SK-N-SH (cell line): Measurements from ENCODE around the gene TREM2. TPM values are rescaled to one million over a fixed set of nuclear protein-coding genes. Genes with fewer than 3 reads are reported as not detected.

Experiments
- CTCF ChIA-PET: fragments of 300-600, 350-600 bp; formaldehyde crosslinking; extraction: SDS; loops from one replicate; lab custom pipeline; 2021; lab: Yijun Ruan, JAX
- POLR2A ChIA-PET: fragments of 350-600 bp; sonication (Branson Sonifier 250); formaldehyde crosslinking; extraction: SDS; loops from one replicate; lab custom pipeline; 2020; ENCODE audit warnings: antibody characterized with exemption, inconsistent platforms; lab: Yijun Ruan, JAX
- DNase-seq: peaks from one replicate; pipeline ENCODE4 v3.0.0; 2012
- H2AFZ ChIP-seq: fragments of 200-600 bp; sonication (generic); 2 replicates; pipeline ENCODE4 v1.8.1; 2016; ENCODE audit warnings: antibody characterized with exemption, mild to moderate bottlenecking, low read depth
- H3F3A ChIP-seq: fragments of 200-600 bp; sonication (generic); replicated peaks from 2 replicates; pipeline ENCODE3; 2016; ENCODE audit warnings: antibody characterized with exemption, mild to moderate bottlenecking; ENCODE audit not compliant: insufficient read depth
- H3K27ac ChIP-seq, 2 experiments: fragments of 200-500 bp in 1 of 2; fragments of 200-600 bp in 1 of 2; sonication (Bioruptor generic) in 1 of 2; sonication (generic), shearing (Covaris generic) in 1 of 2; 2 replicates each; pipeline versions ENCODE4 v1.5.1 to v1.6.1; 2014 to 2016; ENCODE audit warnings: low read depth in 2 of 2, inconsistent platforms in 1 of 2, low read length in 1 of 2, mild to moderate bottlenecking in 1 of 2, mixed read lengths in 1 of 2
- H3K27me3 ChIP-seq: fragments of 200-600 bp; sonication (generic), shearing (Covaris generic); 2 replicates; pipeline ENCODE4 v1.6.1; 2016; ENCODE audit warnings: mixed run types; ENCODE audit not compliant: insufficient read depth
- H3K36me3 ChIP-seq, 2 experiments: fragments of 200-500 bp in 1 of 2; fragments of 200-600 bp in 1 of 2; sonication (Bioruptor generic) in 1 of 2; sonication (generic) in 1 of 2; replicated peaks in 1 of 2; 2 replicates each; pipeline versions ENCODE3 to v1.5.1; 2014 to 2016; ENCODE audit warnings: low read length in 1 of 2, mild to moderate bottlenecking in 1 of 2; ENCODE audit not compliant: insufficient read depth in 2 of 2, control insufficient read depth in 1 of 2
- H3K4me1 ChIP-seq, 2 experiments: fragments of 200-500 bp in 1 of 2; fragments of 200-600 bp in 1 of 2; sonication (Bioruptor generic) in 1 of 2; sonication (generic), shearing (Covaris generic) in 1 of 2; 2 replicates each; pipeline versions ENCODE4 v1.5.1 to v1.6.1; 2014 to 2016; ENCODE audit warnings: low read depth in 1 of 2, low read length in 1 of 2, mixed run types in 1 of 2; ENCODE audit not compliant: insufficient read depth in 2 of 2, control insufficient read depth in 1 of 2
- H3K4me2 ChIP-seq: fragments of 200-600 bp; sonication (generic), shearing (Covaris generic); 2 replicates; pipeline ENCODE4 v1.6.1; 2017; ENCODE audit warnings: mixed run types
- H3K4me3 ChIP-seq, 2 experiments: fragments of 200-500 bp in 1 of 2; fragments of 200-600 bp in 1 of 2; sonication (Bioruptor generic) in 1 of 2; sonication (generic), shearing (Covaris generic) in 1 of 2; 2 replicates each; pipeline versions ENCODE4 v1.5.1 to v1.8.1; 2014 to 2016; ENCODE audit warnings: low read depth in 2 of 2, inconsistent platforms in 1 of 2, low read length in 1 of 2, mild to moderate bottlenecking in 1 of 2, mixed read lengths in 1 of 2, moderate library complexity in 1 of 2
- H3K79me2 ChIP-seq: fragments of 200-600 bp; sonication (generic); 2 replicates; pipeline ENCODE4 v1.8.1; 2017; ENCODE audit warnings: mild to moderate bottlenecking; ENCODE audit not compliant: insufficient read depth
- H3K9ac ChIP-seq: fragments of 200-600 bp; sonication (generic); 2 replicates; pipeline ENCODE4 v1.6.1; 2017; ENCODE audit warnings: mixed run types
- H3K9me2 ChIP-seq: fragments of 200-600 bp; sonication (generic); 2 replicates; pipeline ENCODE4 v1.6.1; 2017; ENCODE audit warnings: mixed run types
- H3K9me3 ChIP-seq: fragments of 200-600 bp; sonication (generic); 2 replicates; pipeline ENCODE4 v1.6.1; 2017; ENCODE audit warnings: mixed run types, mild to moderate bottlenecking, moderate library complexity
- H4K20me1 ChIP-seq: fragments of 200-600 bp; sonication (generic); 2 replicates; pipeline ENCODE4 v1.6.1; 2017; ENCODE audit warnings: mild to moderate bottlenecking, mixed run types; ENCODE audit not compliant: insufficient read depth
- CHD2 ChIP-seq: fragments of 150-350 bp; IDR thresholded peaks from 2 replicates; pipeline ENCODE4 v1.6.1; 2018; ENCODE audit warnings: low read length; ENCODE audit not compliant: partially characterized antibody
- CTCF ChIP-seq: fragments of 200-600 bp; sonication (generic); IDR thresholded peaks from 2 replicates; pipeline ENCODE4 v1.6.1; 2017; ENCODE audit warnings: antibody characterized with exemption, mild to moderate bottlenecking, moderate library complexity
- ELF1 ChIP-seq: IDR thresholded peaks from 2 replicates; pipeline ENCODE4 v1.4.0; 2012
- EZH2phosphoT487 ChIP-seq: fragments of 200-600 bp; sonication (generic); IDR thresholded peaks from 2 replicates; pipeline ENCODE4 v1.6.1; 2017; ENCODE audit warnings: low read depth, mixed run types, mild to moderate bottlenecking, antibody characterized with exemption, moderate library complexity, borderline replicate concordance
- GATA2 ChIP-seq: sonication (generic); formaldehyde crosslinking; IDR thresholded peaks from 2 replicates; pipeline ENCODE4 v1.5.0; 2020; ENCODE audit warnings: mild to moderate bottlenecking, missing genetic modification reagents
- JUND ChIP-seq: IDR thresholded peaks from 2 replicates; pipeline ENCODE4 v1.4.0; 2012
- NFIC ChIP-seq: IDR thresholded peaks from 2 replicates; pipeline ENCODE4 v1.4.0; 2012; ENCODE audit warnings: borderline replicate concordance
- RXRA ChIP-seq: IDR thresholded peaks from 2 replicates; pipeline ENCODE4 v1.4.0; 2012; ENCODE audit warnings: low read depth, mild to moderate bottlenecking, borderline replicate concordance
- SMC3 ChIP-seq: IDR thresholded peaks from 2 replicates; pipeline ENCODE4 v1.6.1; 2012; ENCODE audit warnings: low read depth, low read length, improper control_type of control experiment
- WGBS: methylation state at CpG from one replicate; pipeline ENCODE4 v1.1.6; 2017; ENCODE audit warnings: low lambda C conversion rate; 5-methylcytosine and 5-hydroxymethylcytosine counted together
- polyA plus RNA-seq, 3 experiments: library from polyadenylated mRNA; depleted of rRNA; stranded (reverse); fragments of >200 nt; gene quantifications; 2 replicates each; pipeline ENCODE4 v1.2.3, GENCODE V29; 2012

The TREM2 gene
- polyA plus RNA-seq, 1 of the 3 experiments (the other 2 are of a cell fraction), result not detected

GRCh38 chr6:41187924-41188886, 25.3 kb upstream of the TREM2 start:
- no peaks in the 10 kb centered on the region for H3K4me1 ChIP-seq
- H3K36me3 ChIP-seq, result no peaks in the 10 kb centered on the region
- H3K4me2 ChIP-seq, result no peak overlapping the region
- H3K27ac ChIP-seq, result no peak overlapping the region
- no peak for TF ChIP-seq ELF1
- no peaks in the 10 kb centered on the region for H3K9me2 ChIP-seq
- no peaks in the 10 kb centered on the region for H3K79me2 ChIP-seq
- DNase-seq, result no peak
- no peaks in the 10 kb centered on the region for H3K9me3 ChIP-seq
- H4K20me1 ChIP-seq, result no peaks in the 10 kb centered on the region
- no peak overlapping the region for H3K4me3 ChIP-seq
- H3K27me3 ChIP-seq, result peaks cover 7% of the 10 kb centered on the region; the same call in 1 of the 2 replicates
- ChIA-PET POLR2A (no interaction called here), CTCF (interaction anchor here (1.3 to 1.5 kb wide), 2 partner anchors 7 to 75 kb away, joined by 3 to 4 read pairs; no protein-coding TSS in a partner anchor)
- no peaks in the 10 kb centered on the region for H3F3A ChIP-seq
- no peak overlapping the region for H2AFZ ChIP-seq
- 27% methylated on average over 5 of the region's 8 CpGs for WGBS
- H3K9ac ChIP-seq, result no peak overlapping the region

- 31% methylated on average over 7 of the region's 10 CpGs for WGBS
- H3K9ac ChIP-seq, result no peak overlapping the region
- no peak overlapping the region for H3K27ac ChIP-seq
- H3K79me2 ChIP-seq, result no peaks in the 10 kb centered on the region
- POLR2A ChIA-PET, result no interaction called here
- no peak for DNase-seq
- H3K9me3 ChIP-seq, result no peaks in the 10 kb centered on the region
- H3K9me2 ChIP-seq, result no peaks in the 10 kb centered on the region
- no peaks in the 10 kb centered on the region for H3K36me3 ChIP-seq
- H2AFZ ChIP-seq, result no peak overlapping the region
- no peak overlapping the region for H3K4me3 ChIP-seq
- H3F3A ChIP-seq, result no peaks in the 10 kb centered on the region
- no peak for TF ChIP-seq CHD2
- TF ChIP-seq GATA2, result no peak
- no peaks in the 10 kb centered on the region for H3K4me1 ChIP-seq
- H4K20me1 ChIP-seq, result no peaks in the 10 kb centered on the region
- CTCF ChIA-PET, result no interaction called here
- no peak overlapping the region for H3K4me2 ChIP-seq
- H3K27me3 ChIP-seq, result peaks cover under 1% of the 10 kb centered on the region; the same call in 1 of the 2 replicates
Measured at GRCh38 chr6:41186031-41186562, 23.2 kb upstream of the TREM2 start.

- H3K27ac ChIP-seq, result no peak overlapping the region
- ChIA-PET CTCF (interaction anchor here (0.7 kb wide), 1 partner anchor 157 kb away, joined by 3 read pairs; no protein-coding TSS in a partner anchor), POLR2A (no interaction called here)
- H3K36me3 ChIP-seq, result no peaks in the 10 kb centered on the region
- no peaks in the 10 kb centered on the region for H3F3A ChIP-seq
- no peak overlapping the region for H3K4me3 ChIP-seq
- 27% methylated on average over 5 of the region's 7 CpGs for WGBS
- H3K27me3 ChIP-seq, result peaks cover 10% of the 10 kb centered on the region; the same call in 1 of the 2 replicates
- H3K9me2 ChIP-seq, result no peaks in the 10 kb centered on the region
- TF ChIP-seq RXRA, result no peak
- no peak for TF ChIP-seq JUND
- TF ChIP-seq GATA2, result no peak
- no peak for TF ChIP-seq NFIC
- TF ChIP-seq EZH2phosphoT487, result no peak
- TF ChIP-seq CTCF, result no peak
- TF ChIP-seq SMC3, result no peak
- no peaks in the 10 kb centered on the region for H3K9me3 ChIP-seq
- H2AFZ ChIP-seq, result no peak overlapping the region
- no peaks in the 10 kb centered on the region for H4K20me1 ChIP-seq
- DNase-seq, result no peak
- no peaks in the 10 kb centered on the region for H3K79me2 ChIP-seq
- no peaks in the 10 kb centered on the region for H3K4me1 ChIP-seq
- H3K4me2 ChIP-seq, result no peak overlapping the region
- no peak overlapping the region for H3K9ac ChIP-seq
Measured at GRCh38 chr6:41184761-41185160, 21.8 kb upstream of the TREM2 start.
